HS-5 (cell line): ENCODE results near the gene CENPO.
"Not testable (repeated sequence)": the region's sequence is repeated elsewhere in the genome, so short reads cannot be mapped to it uniquely, and the experiment has no call there.

Experiments
- DNase-seq: peaks from one replicate; pipeline ENCODE4 v3.0.0-alpha.2; 2012; ENCODE audit warnings: low read depth

The CENPO gene

GRCh38 chr2:24824966-24825882 is 32.0 kb downstream of the CENPO start:
- no peak for DNase-seq

- DNase-seq = no peak
Observed at GRCh38 chr2:24825883-24826772, 32.9 kb downstream of the CENPO start.

DNA sequence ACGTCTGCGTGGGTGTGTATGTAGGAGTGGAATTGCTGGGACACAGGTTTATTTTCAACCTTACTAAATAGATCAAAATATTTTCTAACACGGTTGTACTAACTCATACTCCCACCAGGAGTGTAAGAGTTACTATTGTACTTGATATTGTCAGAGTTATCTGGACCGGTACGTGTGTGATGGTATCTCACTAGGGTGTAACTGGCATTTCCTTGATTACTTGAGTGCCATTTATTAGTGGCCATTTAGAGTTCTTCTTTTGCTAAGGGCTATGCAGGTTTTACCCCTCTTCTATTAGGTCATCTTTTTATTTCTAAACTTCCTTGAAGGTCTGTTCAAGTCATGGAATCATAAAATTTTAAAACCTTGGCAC is 33.5 kb downstream of the CENPO start:
- DNase-seq = no peak

DNA sequence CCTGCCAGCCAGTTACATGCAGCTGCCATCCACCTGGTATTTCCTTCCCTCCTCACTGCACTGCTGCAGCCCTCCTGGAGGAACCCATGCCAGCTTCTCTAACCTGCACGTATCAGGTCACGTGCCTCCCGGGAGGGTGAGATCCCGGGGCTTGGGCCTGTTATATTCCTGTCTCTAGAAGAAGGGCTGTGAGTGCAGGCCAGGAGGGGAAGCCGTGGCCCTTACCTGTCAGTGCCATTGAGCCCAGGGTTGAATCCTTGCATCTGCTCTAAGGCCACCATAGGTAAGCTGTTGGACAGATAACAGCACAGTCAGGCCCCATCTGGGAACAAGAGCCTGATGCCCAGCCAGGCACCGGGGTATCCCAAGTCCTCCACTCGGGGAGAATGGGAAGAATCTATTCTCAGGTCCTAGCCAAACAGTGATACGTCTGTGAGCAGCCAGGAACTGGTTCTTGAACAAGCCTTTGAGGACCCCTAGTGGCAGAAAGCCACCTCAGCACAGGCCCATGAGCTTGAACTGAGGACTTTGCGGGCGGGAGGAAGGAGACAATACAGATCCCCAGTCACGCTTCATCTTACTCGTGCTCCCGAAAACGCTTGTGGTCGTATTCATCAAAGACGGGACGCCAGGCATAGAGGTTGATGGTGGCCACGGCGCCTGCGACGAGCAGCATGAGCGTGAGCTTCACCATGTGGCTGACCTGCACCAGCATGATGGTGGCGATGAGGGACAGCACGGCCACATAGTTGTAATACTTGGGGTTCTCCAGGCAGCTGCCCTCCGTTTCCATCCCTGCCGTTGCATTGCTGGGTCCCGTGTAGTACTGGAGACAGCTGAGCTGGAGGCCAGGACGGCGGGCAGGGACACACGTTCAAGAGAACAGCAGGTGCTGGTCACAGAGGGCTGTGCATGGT is 34.4 kb downstream of the CENPO start:
- peak; percentile 45 for DNase-seq

GRCh38 chr2:24828238-24828996 is 35.2 kb downstream of the CENPO start:
- no peak for DNase-seq

DNA sequence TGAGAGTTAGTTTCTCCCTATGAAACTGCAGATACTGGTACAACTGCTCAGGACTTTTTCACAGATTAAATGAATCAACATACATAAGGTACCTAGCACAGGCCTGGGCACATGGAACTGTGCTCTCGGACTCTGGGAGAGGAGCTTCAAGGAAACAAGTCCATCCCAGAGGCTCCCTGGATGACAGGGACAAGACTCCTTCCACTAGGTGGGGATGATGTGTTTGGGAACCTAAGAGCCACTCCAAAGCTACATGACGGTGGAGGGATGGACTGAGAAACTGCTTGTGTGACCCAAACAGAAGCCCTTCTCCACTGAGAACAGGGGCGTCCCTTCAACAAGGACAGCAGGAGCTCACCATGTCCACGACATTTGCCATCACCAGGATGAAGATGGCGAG is 37.1 kb downstream of the CENPO start:
- DNase-seq = no peak

DNA sequence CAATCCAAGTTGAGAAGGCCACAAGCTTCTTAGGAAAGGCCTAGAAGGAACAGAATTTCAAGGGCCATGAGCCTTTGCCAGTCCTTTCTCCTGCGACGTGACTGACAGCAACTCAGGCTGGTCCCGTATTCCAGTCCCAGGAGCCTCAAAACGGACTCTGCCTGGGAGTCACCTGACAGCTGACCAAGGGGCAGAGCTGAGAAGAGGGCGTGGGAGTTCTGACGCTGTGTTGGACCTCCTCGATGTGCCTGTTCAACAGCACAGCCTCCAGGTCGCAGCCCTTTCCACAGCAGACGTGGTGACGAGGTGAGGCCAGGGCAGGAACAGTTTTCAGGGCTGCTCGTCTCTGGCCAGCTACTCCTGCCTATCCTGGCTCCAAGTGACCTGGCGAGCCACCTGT is 37.6 kb downstream of the CENPO start:
- DNase-seq = no peak

- no peak for DNase-seq
Observed at GRCh38 chr2:24831221-24832072, 38.2 kb downstream of the CENPO start.

GRCh38 chr2:24832073-24832461 is 38.8 kb downstream of the CENPO start:
- DNase-seq = no peak

DNA sequence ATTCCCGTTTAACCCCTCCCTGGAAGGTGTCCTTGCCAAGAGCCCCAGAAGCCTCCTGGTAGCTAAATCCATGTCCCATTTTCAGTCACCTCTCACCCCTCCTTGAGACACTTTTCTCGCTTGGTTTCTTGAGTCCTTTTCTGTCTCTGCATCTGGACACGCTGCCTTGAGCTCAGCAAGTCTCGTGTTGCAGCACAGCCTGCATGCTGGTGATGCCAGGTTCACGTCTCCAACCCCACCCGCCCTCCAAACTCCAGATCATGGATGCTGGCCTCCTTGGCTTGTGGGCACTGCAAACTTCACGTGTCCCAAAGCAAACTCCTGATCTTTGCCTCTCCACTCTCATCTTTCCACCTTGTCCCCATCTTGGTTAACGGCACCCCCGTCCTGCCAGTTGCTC is 39.3 kb downstream of the CENPO start:
- no peak for DNase-seq

- DNase-seq = no peak
Observed at GRCh38 chr2:24832931-24833701, 39.9 kb downstream of the CENPO start.

DNA sequence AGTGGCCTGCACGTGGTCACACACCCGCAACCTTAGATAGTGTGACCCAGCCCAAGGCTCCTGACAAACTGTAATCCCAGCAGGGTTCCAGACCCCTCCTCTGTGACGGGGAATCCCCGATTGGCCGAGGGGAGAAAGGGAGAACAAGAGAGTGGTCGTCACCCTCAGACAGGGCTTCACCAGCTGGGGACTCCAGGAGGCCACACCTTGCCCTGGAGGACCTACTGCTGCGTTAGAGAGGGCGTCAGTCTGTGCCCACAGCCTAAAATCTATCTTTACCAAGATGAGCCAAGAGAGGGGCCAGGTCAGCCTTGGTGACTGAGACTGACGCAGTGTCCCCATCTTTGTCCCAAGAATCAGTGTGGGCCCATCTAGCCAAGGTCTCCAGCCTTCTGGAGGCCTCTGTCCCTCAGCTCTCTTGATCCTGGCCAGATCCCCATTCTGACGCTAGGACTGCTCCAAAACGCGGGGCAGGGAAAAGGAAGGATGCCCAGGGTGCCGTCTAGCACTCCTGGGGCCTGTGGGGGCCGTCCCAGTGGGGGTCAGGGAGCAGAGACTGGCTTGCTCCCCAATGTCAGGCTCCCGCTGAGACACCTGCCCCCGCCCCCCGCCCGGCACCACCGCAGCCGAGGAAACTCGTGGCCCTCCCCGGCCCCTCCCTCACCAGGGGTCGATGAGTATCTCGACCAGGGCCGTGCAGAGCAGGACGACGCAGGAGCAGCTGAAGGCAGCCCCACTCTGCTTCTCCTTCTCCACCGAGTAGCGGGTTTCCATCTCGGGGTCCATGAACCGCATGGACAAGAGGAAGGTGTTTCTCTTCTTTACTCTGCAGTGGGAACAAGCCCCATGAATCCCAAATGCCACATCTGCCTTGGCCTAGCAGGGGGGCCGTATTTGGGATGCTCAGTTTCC is 40.9 kb downstream of the CENPO start:
- no peak for DNase-seq

DNA sequence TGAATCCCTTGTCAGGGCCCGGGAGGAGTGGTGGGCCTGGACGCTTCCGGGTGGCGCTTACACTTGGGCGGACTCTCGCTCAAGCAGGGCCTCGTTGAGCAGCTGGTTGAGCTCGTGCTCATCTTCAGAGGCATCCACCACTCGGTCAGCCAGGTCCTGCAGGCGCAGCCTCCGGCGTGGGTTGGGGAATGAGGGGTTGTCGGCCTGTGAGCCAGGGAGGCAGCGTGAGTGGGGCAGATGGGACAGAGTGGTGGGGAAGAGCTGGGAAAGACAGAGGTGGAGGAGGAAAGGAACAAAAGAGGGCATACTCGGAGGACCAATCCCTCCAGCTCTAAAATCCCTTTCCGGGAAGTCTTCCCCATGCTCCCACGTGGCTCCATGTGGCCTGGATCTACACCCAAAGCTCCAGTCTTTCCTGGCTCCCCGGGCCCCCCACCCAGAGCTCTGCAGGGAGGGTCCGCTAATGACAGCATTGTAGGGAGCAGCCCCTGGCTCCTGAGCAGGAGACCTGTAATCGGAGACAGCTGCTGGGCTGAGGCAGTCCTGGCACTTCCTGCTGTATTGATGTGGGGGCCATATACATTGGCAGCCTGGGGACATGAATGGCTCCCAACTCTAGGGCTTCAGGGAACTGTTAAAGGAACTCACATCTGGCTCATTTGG is 41.6 kb downstream of the CENPO start:
- DNase-seq = no peak

GRCh38 chr2:24835411-24835810 is 42.2 kb downstream of the CENPO start:
- DNase-seq = not testable (repeated sequence)

- DNase-seq = no peak
Observed at GRCh38 chr2:24836206-24836605, 43.0 kb downstream of the CENPO start.

DNA sequence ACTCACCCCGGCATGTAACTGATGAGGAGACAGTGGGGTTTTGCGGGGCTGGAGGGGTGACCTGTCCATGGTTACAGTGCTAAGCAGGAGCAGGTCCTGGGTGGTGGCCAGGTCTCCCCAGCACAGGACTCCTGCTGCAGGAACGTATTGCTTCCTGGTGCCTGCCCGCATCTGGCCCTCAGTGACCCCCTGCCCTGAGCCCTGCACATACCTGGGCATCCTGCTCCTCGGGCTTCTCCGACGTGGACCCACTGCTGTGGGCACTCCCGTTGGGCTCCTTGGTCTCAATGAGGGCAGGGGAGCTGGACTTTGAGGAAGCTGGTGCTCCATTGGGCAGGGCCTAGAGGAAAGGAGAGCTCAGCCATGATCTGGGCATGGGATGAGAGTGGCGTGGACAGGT is 43.5 kb downstream of the CENPO start:
- no peak for DNase-seq

DNA sequence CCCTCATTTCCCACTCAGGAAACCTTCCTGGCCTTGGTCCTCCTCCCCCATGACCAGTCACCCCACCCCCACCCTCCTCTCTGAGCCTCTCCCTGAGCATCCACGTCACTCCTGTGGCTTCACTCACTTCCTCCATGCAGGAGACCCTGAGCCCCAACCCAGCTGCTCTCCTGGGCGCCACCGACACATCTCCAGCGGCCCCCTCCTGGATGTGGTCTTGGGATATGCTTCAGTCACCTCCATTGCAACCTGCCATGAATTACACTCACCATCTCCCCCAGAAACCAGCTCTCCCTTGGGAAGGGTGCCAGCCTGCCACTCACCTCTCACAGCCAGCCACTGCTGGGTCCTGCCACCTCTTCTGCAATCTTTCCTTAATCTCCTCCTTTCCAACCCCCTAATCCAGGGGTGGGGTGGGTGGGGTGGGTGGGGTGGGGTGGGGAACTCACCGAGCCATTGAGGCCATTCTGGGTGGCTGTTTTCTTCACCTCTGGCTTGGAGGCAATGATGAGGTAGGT is 44.8 kb downstream of the CENPO start:
- DNase-seq = no peak

DNA sequence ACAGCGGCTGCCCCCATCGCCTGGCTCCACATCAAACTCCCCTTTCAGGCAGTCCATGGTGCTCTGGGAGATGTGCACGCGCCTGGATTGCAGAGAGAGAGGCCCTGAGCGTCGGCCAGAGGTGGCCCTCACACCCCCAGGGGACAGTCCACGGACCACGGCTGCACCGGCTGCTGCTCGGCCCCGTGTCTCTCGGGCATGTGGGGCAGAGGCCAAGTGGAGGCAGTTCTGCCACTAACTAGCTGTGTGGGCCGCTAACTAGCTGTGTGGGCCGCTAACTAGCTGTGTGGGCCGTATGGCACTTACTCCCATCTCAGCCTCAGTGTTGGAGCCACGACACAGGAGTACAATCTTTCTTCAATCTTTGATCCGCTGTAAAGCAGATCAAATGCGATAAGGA is 45.3 kb downstream of the CENPO start:
- DNase-seq = no peak
